NCI-H2171 treated with DMSO at 0.1 percent for 48 hours (cell line): Measurements from ENCODE around the gene CDO1.

Experiments
- DNase-seq: peaks from one replicate; lab custom pipeline; 2025; lab: John Stamatoyannopoulos, UW

CDO1 gene

DNA sequence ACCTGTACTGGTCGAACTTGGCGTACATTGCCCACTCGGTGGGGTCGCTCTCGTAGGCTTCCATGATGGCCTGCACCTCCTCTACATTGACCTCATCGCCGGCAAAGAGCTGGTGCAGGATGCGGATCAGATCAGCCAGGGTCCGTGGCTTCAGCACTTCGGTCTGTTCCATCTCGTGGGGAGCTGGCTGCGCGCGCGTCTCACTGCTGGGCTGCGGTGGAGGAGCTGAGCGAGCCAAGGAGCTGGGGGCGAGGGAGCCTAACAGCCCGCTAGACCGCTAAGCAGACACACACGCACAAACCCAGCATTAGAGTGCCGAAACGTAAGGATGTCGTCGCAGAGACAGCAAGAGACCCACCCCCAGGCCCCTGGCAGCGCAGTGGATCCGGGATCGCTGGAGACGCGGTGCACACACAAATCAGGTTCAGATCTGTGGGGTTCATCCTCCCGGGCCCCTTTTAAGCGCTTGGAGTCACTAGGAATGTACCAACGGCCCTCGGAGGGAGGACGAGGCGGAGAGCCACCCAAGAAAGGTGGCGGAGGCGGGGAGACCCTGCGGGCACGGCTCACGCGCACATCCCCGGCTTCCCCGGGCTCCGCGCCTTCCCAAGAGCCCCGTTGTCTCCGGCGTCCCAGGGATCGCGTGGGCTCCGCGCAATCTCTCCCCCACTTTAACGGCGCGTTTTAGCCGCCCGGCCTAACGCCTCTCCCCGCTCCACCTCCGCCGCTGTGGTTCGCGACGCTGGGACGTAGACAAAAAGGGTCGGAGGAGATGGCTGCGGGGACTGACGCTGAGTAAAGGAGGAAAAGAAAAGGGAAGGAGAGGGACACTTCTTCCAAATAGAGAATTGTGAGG, at the start of gene CDO1:
Gene CDO1 (minus strand): TSS at position 434 of the 856 bp plus-strand sequence. CDS start 262 bp downstream, at position 172.
- DNase-seq: no peak

DNA sequence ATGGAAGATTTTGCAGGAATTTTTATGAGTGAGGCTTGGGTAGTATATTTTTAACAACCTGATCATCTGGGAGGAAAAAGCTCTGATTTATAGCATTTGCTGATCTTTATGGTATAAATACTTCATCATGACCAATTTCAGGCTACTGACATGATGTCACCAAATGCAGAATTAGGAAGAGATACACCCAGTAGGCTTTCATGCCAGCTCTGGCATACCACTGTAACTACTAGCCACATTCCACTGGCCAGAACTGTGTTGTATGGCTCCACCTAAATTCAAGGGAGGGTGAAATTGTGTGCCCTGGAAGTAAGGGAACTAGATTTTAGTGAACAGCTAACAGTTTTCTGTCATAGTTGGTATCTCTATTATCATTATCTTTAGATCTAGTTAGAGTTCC, 42.9 kb upstream of the CDO1 start:
- DNase-seq: no peak

DNA sequence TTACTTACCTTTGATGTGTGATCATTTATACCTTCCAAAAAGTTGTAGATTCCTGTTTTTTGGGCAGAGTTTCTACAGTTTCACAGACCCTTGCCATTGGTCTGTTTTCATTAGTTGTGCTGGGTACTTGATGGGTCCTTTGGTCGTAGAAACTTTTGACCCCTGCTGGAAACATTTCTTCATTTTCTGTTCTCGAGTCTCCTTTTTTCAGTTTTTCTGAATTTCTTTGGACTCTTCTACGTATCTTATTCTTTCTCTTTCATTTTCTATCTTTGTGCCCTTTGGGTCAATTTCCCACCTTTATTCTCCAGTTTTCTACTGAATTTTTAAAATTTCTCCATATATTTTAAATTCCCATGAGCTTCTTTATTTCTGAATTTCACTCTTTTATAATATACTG, 41.9 kb upstream of the CDO1 start:
- DNase-seq: no peak

DNA sequence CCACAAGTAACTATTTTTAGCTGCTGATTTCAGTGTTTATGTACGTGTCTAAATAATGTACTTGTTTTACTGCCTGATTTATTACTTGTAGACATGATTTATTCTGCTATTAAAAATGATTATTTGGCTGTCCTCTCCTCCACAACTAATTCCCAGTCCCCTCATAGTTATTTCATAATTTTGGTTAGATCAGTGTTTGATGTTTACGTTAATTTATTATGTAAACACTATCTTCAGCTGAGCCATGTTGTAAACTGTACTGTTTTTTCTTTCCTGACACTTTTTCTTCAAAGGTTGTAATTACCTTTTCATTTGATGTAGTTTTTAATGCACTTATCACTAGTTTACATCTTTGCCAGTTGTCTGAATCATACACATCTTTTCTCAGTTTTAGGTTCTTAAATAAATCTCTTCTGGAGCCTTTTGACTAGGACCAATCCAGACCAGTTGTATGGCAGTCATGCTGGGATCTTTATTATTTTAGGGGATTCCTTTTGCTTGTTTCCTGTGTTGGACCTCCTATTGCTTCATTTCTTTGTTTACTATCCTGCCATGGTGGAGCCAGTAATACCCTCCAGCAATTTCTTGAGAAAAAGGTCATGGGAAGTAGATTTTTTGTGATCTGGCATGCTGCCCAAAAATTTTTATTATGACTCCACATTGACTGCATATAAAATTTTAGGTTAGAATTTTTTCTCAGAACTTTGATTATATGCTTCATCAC, 41.3 kb upstream of the CDO1 start:
- DNase-seq: no peak

DNA sequence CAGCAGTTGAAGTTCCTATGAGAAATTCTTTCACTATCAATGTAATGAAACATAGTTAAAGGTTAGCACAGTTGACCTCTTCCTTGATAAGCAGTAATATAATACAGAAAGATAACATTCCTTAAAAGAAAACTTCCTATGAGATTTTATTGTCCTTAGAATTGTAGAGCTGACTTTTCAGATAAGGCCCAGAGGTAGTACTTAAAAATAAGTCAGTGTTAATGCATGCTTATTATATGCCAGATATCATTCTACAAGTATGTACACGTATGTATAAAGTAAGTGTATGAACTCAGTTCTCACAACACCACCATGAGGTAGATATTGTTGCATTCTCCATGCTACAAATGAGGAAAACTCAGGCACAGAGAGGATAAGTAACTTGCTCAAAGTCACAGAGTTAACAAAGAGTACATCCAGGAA, 40.6 kb upstream of the CDO1 start:
- no peak for DNase-seq

DNA sequence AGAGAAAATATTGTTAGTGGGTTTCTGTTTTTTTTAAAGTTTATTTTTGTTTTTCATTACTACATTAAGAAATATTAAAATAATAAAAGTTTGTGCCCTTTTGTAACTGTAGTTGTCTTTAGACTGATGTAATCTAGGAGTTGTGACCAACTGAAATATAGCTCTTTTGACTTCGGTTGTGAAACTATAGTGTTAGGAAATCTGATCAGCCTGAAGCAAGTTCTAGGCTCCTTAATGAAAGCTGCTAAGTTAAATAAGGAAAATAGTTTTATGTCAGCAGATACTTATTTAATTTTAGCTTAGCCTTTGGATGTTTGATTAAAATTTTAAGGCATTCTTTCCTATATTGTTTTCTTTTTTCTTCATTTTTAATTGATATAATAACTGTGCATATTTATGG, 39.5 kb upstream of the CDO1 start:
- no peak for DNase-seq

DNA sequence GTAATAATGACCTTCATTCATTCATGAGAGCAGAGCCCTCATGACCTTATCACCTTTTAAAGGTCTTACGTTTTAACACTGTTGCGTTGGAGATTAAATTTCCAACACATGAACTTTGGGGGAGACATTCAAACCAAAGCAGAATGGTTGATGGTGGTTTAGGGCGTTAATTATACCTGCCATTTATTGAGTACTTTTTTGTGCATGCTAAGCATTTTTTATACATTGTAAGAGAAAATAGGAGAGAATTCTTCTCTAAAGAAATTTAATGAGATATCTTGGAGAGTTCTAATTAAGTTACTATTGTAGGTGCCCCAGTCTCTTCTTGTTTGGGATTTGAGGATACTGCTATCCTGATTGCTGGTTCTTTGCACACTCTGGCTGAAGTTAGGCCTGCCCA, 37.7 kb upstream of the CDO1 start:
- no peak for DNase-seq

DNA sequence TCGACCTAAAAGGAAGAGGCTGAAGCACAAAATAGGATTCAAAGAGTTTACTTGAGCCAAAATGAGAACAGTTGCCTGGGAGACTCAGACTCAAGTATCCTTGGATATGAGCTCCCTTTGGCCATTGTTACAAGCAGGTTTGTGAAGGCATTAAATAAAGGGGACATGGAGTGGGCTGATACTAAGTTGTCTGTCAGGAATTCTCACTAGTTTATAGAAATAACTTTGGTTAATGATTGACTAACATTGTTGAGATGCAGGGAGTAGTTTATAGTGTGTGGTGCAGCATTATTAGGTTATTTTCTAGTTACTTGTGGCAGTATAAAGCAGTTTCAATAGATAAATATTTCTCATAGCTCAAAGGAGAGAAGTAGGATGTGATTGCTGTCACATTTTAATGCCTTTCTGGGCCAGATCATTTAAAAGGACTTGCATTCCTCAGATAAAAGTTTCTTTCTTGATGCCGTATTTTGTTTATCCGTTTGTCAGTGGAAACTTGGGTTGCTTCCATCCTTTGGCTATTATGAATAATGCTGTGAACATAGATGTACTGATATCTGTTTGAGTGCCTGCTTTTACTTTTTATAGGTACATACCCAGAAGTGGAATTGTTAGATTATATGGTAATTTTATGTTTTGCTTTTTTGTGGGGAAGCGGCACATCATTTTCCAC, 34.4 kb upstream of the CDO1 start:
- no peak for DNase-seq

DNA sequence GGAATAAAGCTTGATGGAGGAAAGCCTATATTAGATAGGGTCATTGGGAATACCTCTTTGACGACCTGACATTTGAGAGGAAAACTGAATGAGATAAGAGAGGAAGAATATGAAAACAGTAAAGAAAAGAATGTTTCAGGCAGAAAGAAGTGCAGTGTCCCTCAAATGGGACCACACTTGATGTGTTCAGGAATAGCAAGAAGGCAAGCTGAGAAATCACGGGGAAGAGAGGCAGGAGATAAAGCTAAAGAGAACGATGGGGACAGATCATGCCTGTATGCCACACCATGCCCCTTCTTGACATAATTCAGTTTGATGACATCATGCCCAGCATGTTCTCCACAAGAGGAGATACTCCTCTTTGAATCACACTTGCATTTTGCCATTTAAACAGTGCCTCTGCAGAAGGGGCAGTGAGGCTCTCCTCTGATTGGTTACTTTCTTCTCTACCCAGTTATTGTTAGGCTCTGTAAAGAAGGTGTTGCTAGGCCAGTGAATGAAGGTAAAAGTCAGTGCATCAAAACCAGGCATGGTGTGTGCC, 32.9 kb upstream of the CDO1 start:
- DNase-seq: no peak

DNA sequence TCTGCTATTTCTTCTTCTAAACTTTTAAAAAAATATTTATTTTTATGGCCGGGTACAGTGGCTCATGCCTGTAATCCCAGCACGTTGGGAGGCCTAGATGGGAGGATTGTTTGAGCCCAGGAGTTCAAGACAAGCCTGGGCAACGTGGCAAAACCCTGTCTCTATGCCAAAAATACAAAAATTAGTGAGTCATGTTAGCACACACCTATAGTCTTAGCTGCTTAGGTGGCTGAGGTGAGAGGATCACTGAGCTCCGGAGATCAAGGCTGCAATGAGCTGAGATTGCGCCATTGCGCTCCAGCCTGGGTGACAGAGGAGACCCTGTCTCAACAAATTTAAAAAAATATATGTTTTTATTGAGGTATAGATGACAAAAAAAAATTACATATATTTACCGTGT, 30.8 kb upstream of the CDO1 start:
- no peak for DNase-seq

DNA sequence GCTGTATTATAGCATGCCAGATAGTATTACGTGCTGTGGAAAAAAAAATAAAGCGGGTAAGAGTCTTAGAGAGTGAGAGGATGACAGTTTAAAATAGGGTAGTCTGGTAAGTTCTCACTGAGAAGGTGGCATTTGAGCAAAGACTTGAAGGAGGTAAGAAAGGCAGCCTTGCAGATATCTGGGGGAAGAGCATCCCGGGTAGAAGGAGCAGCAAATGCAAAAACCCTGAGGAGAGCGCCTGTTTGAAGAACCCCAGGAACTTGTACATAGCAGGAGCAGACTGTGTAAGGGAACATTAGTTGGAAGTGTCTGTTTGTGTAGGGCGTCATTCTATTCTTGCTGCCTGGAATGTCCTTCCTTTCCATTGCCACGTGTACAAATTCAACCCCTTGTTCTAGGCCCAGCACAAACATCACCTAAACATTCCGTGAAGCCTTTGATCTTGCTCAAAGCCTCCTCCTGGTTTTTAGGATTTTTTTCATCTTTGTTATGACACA, 27.9 kb upstream of the CDO1 start:
- no peak for DNase-seq

DNA sequence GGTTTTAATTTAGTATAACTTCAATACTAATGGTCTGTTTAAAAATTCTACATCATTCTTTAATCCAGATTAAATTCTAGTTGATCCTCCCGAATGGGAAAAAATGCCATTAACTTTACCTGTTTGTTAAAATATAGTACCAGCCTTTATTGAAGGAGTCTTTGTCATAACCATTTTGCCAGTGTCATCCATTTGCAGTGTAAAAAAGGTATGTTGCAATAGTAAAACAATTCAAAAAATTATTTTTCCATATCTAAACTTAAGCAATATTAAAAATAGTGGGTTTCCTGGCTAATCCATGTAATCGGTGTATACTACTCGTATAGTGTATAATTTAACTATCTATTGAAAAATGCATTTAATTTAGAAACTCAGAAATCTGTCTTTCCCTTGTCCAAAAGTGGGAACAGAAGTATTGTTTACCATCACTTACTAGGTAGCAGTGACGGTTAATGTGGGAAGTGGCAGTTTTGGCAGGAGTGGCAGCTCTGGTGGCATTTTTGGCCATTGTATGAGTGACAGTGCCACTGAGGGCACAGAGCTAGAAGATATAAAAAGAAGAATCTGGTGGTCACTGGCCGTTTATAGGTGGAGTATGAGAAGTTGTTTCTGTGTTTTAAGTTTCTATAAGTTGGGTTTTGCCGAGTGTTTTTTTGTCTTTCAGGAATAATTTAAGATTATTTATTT, 27.1 kb upstream of the CDO1 start:
- DNase-seq: no peak

DNA sequence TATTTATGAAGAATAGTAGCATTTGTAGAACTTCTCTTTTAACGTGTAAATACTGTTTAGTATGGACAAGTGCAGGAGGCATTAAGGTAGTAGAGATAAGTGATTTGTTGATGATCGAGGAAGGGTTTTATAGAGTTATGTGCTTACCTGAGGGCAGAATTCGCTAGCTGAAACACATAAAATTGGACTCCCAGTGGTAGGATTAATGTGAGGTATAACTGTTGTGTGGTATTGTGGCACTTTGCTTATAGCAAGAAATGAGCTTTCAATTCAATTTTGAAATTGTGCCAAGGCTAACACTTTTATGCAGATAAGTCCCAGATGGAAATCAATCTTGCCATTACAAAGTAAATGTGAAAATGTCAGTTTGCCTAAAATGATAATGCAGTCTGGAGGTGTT, 26.5 kb upstream of the CDO1 start:
- DNase-seq: peak; percentile 26

DNA sequence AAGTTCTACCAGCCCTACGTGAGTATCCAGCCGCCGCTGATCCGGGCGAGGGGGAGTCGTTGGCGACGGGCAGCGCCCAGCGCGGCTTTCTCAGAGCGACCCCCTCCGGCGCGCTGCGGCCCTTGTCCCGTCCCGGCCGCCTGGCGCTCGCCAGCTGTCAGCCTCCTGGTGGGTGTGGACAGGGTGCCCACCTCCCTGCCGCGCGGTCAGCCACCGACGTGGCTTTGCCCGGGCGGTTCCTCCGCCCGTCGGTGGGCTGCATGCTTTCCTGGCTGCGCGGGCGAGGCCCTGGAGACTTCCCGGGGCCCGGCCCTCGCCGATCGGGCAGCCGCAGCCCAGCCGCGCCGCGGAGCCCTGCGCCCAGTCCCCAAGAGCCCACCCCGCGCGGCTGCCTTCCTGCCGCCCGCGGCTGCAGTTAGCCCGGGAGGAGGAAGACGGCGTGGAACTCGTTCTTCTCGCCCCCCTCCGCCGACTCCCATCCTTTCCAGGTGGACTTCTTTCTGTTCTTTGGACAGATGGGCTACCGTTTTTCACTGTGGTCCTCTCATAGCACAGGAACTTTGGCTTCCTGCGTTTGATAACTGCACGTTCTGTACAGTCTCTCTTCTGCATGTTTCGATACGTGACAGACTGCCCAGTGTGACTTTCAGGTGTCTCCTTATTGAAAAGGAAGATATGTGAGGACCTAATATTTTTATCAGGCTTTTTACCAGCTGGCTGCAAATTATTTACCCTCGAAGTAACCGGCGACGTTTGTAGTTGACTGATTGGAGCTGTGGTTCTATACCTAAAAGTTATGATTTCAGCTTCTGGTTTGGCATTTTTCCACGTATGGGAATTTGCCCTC, 25.9 kb upstream of the CDO1 start:
- peak; percentile 65 for DNase-seq

DNA sequence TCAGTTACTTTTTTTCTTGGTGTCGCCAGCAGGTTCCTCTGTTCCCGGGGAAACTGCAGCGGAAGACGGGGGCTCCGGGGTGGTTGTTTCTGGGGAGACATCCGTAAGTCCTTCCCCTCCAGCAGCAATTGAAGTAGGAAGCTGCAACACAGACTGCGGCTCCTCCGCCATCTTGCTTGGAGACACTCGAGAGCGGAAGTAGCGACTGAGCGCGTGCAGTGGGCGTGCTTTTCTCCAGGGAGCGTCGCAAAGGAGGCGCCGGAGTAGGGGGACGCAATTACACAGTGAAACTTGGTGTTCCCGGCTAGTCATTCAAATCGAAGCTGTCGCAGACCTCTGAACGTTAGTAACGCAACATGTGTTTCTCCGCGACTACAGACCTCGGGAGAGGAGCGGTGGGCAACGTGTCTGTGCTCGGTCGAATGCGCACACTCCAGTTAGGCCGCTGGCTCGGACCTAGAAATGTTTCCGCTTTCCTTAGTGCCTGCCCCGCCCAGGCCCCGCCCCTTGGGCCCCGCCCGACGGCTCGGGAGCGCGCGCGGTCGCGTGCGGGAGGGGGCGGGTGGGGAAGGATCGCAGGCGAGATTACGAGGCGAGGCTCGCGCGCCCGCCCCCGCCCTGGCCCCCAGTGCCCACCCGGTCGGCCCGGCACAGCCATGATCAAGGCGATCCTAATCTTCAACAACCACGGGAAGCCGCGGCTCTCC, 25.1 kb upstream of the CDO1 start, which contains the start of the genes AP3S1 and ATG12:
Gene AP3S1 (plus strand): TSS at position 554 of the 707 bp plus-strand sequence. CDS start 103 bp downstream, at position 657.
Gene ATG12 (minus strand): TSS at position 184 of the 707 bp plus-strand sequence. CDS start 13 bp downstream, at position 171.
- peak; percentile 89 for DNase-seq

DNA sequence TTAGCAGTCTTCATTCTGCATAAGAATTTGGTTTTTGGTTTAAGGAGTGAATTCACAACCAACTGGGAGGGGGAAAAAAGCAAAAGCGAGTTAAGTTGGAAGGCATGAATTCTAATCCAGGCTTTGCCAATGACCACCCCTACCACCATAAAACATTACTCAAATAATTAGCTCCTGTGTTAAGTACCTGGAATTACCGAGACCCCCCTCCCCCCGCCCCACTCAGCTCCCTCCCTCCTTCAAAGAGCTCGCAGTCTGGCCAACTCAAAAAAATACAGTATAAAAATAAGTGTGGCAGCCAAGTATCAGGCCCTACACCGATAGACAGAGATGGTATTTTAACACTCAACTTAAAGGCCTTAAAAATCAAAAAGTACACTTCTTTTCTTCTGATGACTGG, 24.4 kb upstream of the CDO1 start:
- DNase-seq: no peak

DNA sequence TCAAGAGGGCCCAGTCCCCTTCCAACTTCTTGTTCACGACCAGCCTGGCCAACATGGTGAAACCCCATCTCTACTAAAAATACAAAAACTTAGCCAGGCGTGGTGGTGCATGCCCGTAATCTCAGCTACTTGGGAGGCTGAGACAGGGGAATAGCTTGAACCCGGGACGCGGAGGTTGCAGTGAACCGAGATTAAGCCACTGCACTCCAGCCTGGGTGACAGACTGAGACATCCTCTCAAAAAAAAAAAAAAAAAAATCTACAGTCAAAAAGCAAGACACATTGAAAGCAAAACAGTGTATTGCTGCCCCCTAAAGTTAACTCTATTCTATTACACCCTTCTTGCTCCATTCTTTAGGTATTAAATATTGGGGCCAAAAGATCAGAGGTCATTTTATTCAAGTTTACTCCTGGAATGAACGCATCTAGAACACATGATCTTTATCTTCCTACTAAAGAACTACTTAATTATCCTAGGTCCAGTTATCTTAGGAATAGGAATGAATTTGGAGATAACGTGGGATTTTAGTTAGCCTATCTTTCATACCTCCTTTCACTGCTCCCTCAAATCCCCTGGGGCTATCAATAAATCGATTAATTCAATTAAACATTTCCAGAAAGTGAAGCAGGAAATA, 22.5 kb upstream of the CDO1 start:
- peak; percentile 59 for DNase-seq

DNA sequence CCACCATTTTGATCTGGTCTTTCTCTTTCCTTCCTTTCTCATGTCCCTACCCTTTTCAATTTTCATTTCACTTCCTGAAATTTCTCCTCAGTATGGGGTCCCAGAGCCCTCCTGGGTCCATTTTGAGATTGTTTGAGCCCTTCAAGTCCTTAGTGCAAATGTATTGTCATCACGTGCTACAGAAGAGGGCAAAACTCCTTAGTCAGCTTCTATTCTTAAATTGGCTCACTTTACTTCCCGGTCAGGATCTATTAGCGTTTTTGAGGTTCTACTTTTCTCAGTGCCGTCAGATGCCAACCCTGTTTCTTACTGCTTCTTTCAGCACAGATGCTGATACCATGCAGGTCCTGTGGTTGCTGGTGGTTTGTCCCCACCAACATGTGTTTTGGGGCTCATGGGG, 19.0 kb upstream of the CDO1 start:
- DNase-seq: no peak

DNA sequence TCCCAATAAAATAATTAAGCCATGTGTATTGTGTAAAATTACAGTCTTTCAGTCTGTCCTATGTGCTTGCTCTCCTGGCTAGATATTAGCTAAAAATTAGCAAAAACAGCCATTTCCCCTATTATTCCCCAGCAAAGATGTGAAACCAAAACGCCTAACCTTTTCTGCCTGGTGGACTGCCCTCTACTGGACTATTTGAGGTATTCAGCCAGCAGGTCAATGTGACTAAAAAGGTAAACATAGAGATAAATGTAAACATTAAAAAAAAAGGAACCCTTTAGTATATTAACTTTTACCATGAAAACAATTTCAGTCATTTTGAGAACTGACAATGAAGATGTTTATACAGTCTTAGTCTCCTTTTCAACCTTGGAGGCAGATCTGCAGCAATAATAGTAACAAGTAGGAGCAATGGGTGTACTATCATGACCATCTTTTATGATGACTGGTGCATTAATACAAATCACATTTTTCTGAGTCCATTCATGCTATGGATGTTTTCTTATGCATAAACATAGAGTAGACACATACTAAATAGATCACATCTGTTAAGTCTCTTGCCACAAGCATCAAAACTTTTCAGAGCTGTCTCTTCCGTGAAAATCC, 14.8 kb upstream of the CDO1 start:
- DNase-seq: peak; percentile 1
